HG02798 (cell line): Measurements from ENCODE around the gene ACSF3.

Experiments
- ATAC-seq: cut with Tn5 transposase; IDR thresholded peaks from one replicate; pipeline ENCODE4 v1.9.1; 2021; ENCODE audit warnings: mild to moderate bottlenecking; ENCODE audit not compliant: unreplicated experiment, poor library complexity

ACSF3 gene

DNA sequence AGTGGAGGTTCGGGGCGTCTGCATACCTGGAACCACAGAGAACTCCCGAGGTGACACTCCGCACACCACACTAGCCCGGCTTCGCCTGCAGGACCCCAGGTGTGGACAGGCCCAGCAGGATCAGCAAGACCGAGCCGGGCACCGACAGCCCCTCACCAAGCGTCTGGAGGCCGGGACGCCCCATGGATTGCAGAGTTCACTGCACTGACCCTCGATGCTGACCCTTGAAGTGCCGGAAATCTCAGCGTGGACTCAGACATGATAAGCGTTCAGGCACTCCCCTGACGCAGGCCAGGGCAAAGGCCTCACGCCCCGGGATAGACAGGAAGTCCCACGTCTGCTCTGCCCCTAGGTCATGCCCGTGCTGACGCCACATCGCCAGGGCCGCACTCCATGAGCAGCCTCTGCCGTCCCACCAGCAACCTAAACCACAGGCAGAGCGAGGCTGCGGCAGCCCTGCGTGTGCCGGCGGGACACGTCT lies 26.0 kb downstream of the ACSF3 start:
- no peak for ATAC-seq

- ATAC-seq, result no peak
Measured at GRCh38 chr16:89120281-89120680, 26.6 kb downstream of the ACSF3 start.

DNA sequence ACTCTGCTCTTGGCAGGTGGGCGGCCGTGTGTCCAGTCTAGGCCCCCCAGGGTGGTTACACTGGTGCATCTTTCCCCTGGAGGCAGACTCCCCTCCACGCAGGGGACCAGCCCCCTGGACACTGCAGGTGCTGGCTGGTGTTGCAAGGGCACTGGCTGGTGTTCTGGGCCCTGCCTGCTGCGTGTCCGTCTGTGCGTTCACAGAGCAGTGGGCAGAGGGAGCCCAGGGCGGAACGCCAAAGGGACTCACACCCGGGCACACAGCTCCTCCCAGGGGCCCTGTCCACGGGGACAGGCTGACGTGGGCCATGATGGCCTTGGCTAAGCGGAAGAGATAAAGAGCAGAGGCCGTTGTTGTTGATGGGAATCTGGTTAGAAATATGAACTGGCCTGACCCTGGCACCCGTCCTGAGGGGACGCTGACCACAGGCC lies 27.3 kb downstream of the ACSF3 start:
- no peak for ATAC-seq

DNA sequence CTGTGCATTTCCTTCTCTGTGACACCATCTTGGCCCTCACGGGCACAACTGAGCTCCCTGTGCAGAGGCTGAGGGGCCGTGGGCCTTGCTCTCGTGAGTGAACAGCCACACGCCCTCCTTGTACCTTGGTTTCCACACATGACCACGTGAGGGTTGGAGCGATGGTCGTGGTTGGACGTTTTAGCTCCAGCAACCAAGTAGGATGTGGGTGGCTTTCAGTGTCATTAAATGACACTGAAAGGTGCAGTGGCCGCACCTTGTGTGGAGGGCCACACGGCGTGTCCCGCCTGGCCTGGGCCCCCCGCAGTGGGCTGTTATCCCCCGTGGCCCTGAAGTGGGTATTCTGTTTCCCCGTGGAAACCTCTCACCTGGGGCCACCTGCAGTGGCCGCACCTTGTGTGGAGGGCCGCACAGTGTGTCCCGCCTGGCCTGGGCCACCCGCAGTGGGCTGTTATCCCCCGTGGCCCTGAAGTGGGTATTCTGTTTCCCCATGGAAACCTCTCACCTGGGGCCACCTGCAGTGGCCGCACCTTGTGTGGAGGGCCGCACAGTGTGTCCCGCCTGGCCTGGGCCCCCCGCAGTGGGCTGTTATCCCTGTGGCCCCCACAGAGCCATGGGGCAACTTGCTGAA lies 28.2 kb downstream of the ACSF3 start:
- ATAC-seq, result no peak

GRCh38 chr16:89122322-89122851 lies 28.7 kb downstream of the ACSF3 start:
- ATAC-seq, result peak; percentile 50

DNA sequence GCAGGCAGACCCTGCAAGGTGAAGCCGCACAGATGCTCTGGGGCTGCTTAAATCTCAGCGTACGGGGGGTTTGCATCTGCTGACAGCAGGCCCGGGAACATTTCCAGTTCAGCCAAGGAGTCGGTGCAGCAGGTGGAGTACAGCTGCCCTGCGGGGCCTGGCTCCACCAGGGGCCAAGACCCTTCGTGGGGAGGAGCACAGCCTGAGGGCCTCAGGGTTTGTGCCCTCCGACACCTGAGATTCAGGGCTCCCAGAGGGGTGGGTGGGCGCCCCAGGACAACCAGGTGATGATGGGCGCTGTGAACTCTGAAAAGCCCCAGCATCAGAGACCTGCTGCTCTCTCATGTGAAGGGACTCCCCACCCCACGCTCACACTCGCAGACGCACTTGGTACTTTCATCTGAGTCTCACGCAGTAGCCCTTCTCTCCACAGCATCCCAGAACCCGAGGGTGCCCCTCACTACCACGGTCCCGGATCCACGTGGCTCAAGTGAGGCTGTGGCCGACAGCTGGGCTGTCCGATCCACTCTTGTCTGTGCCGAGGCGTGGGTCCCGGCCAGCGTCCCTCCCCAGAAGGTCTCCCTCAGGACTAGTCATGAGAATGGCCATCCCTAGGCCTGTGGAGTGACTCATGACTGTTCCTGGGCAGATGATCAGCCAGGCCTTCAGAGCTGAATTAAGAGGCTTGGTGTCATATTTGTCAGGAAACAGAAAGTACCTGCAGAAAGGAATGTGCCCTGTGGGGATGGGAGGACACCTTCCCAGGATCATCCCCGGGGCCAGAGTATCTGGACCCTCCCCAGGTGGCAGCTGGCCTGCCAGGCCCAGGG lies 29.6 kb downstream of the ACSF3 start:
- peak; percentile 3 for ATAC-seq

- ATAC-seq, result no peak
Measured at GRCh38 chr16:89123831-89124100, 30.1 kb downstream of the ACSF3 start.

- ATAC-seq, result no peak
Measured at GRCh38 chr16:89129378-89129777, 35.7 kb downstream of the ACSF3 start.

GRCh38 chr16:89130448-89130847 lies 36.8 kb downstream of the ACSF3 start:
- no peak for ATAC-seq

- no peak for ATAC-seq
Measured at GRCh38 chr16:89131783-89132182, 38.1 kb downstream of the ACSF3 start.

- no peak for ATAC-seq
Measured at GRCh38 chr16:89132194-89133005, 38.7 kb downstream of the ACSF3 start.

GRCh38 chr16:89133457-89134127 lies 39.9 kb downstream of the ACSF3 start:
- no peak for ATAC-seq

- ATAC-seq, result no peak
Measured at GRCh38 chr16:89134269-89134668, 40.6 kb downstream of the ACSF3 start.

DNA sequence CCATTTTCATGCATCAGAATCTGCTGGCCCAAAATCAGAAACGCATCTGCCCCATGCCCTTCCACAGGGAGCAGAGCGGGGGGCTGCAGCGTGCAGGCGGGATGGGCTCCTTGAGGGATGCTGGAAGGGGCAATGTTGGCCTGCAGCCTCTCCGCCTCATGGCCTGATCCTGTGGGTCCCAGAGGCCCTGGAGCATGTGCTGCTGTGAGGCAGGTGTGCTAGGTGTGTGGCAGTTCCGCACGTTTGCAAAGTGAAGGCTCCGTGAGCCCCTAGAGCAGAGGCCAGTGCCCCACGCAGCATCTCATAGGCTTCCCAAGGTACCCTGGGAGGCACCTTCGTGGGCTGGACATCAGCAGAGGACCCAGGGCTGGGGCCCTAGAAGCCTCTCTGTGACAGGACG lies 41.5 kb downstream of the ACSF3 start:
- ATAC-seq, result no peak

GRCh38 chr16:89135971-89136765 lies 42.5 kb downstream of the ACSF3 start:
- ATAC-seq, result no peak

GRCh38 chr16:89136931-89137330 lies 43.3 kb downstream of the ACSF3 start:
- no peak for ATAC-seq

DNA sequence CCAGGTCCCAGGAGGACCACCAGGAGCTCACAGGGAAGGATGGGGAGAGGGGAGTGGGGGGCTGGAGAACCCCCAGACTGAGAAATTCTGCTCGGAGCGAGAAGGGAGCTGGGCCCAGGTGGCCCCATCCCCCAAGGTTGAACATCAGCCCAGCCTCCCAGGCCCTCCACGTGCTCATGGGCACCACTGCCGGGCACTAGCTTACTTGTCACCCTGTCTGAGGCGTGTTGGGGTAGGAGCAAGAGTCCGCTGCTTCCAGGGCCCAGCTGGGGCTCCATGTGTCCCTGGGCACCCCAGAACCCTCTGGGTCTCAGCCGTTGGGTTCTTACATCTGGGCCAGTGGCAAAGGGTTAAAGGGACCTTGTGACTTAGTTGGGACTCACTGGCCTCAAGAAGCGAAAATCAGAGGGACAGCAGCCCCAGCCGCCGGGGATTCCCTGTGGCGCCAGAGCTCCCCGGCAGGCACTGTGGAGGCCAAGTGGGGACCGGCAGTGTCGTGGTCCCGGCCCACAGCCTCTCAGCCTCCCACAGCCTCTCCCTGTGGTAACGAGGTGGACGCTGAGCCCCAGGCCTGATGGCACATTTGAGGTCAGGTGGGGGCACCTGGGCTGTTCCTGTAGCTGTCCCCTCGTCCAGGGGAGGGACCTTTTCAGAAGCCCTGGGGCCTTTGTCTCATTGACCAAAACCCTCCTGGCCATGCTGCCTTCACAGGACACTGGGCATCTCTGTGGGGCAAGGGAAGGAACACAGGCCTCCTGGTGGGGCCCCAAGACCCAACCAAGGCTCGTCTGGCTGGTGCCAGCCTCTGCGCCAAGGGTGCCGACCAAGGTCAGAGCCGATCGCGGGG lies 44.2 kb downstream of the ACSF3 start:
- no peak for ATAC-seq

DNA sequence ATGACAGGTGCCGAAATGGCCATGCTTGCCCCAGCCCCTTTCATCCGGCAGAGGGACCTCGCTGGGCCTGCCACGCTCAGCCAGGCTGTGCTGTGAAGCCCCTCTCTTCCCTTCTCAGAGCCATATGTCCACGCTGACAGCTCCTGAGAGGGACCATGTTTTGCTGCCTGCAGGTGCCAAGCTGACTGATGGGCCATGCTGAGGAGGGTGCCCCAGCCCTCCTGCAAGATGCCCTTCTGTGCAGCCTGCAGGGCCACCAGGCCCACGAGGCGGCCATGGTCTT lies 44.8 kb downstream of the ACSF3 start:
- ATAC-seq, result no peak
